Activated CD8-positive, alpha-beta memory T cell treated with anti-CD3 and anti-CD28 coated beads for 36 hours (primary cell): ENCODE data around the gene KITLG. TPM values are rescaled to one million over a fixed set of nuclear protein-coding genes. Genes with fewer than 3 reads are reported as not detected.
"Not testable (repeated sequence)": the region's sequence is repeated elsewhere in the genome, so short reads cannot be mapped to it uniquely, and the experiment has no call there.

Source experiments
- CTCF ChIA-PET: fragments of 350-600 bp; sonication (Branson Sonifier 250); formaldehyde crosslinking; loops from one replicate; lab custom pipeline; 2021; ENCODE audit warnings: antibody characterized with exemption; lab: Charles Lee
- POLR2A ChIA-PET: fragments of 350-600 bp; sonication (Branson Sonifier 250); formaldehyde crosslinking; loops from one replicate; lab custom pipeline; 2021; ENCODE audit warnings: antibody characterized with exemption; lab: Charles Lee
- total RNA-seq, 2 experiments: library from RNA; stranded (reverse); gene quantifications; one replicate each; pipeline ENCODE4 v1.2.3, GENCODE V29; 2021

The KITLG gene
- total RNA-seq, result under 1 TPM; 0.15 to 0.17 TPM

DNA sequence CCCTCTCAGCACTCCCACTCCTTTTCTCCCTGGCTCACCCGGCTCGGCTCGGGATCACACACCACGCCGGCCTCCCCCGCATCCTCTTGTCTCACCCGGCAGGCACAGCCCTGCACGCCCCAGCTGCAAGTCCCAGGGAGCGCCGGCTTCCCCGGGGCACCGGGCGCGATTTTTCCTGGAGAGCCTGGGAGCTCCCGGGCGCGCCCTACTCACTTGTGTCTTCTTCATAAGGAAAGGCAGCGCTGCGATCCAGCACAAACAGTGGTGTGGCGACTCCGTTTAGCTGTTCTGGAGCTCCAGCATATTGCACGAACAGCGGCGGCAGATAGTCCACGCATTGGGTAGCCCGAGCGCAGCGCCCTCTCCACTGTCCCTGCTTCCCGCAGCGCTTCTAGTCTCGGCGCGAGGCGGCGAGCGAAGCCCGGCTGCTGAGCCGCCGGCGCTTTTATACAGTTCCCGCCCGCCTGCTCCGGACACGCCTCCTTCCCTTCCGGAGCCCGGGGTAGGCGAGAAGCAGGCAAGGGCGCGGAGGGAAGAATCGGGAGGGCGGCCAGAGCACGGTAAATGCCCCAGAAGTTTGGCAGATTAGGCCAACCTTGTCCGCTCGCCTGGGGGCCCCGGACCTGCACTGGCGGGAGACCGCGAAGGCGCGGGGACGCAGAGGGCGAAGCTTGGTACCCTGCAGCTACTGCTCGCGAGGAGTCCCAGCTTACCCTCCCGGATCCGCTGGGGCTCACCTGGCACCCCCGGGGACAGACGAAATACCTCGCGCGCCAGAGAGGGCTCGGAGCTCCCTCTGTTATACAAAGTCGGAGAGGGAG is at the start of gene KITLG:
Gene KITLG (minus strand): TSS at position 421 of the 821 bp plus-strand sequence. CDS start 193 bp downstream, at position 228.
- ChIA-PET CTCF (no interaction called here), POLR2A (no interaction called here)

GRCh38 chr12:88628856-88629509 is 48.7 kb upstream of the KITLG start:
- ChIA-PET POLR2A (no interaction called here), CTCF (no interaction called here)

- POLR2A ChIA-PET, result not testable (repeated sequence)
- CTCF ChIA-PET, result interaction anchor here (0.6 kb wide), 1 partner anchor 1320 kb away, joined by 3 read pairs; no protein-coding TSS in a partner anchor
Observed at GRCh38 chr12:88628035-88628434, 47.8 kb upstream of the KITLG start.

- ChIA-PET POLR2A (no interaction called here), CTCF (no interaction called here)
Observed at GRCh38 chr12:88627501-88627900, 47.2 kb upstream of the KITLG start.

DNA sequence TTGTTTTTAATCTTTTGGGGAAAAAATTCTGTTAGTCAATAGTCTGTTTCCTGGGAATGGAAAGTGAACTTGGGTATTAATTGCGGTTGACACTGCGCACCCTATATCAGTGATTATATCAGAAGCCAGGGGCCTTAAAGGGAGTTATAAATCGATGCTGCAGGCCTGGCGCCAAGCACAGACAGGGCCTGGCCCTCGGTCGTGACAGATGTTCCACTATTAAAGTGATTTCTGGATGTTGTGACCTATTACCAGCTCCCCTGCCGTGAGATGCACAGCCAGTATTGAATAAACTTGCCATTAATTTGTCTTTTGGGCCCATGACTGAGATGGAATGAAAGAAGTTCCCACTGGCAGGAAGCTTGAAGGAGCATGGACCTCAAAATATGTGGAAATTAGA is 45.1 kb upstream of the KITLG start:
- ChIA-PET POLR2A (no interaction called here), CTCF (no interaction called here)

- POLR2A ChIA-PET, result no interaction called here
- CTCF ChIA-PET, result no interaction called here
Observed at GRCh38 chr12:88624911-88625310, 44.6 kb upstream of the KITLG start.

DNA sequence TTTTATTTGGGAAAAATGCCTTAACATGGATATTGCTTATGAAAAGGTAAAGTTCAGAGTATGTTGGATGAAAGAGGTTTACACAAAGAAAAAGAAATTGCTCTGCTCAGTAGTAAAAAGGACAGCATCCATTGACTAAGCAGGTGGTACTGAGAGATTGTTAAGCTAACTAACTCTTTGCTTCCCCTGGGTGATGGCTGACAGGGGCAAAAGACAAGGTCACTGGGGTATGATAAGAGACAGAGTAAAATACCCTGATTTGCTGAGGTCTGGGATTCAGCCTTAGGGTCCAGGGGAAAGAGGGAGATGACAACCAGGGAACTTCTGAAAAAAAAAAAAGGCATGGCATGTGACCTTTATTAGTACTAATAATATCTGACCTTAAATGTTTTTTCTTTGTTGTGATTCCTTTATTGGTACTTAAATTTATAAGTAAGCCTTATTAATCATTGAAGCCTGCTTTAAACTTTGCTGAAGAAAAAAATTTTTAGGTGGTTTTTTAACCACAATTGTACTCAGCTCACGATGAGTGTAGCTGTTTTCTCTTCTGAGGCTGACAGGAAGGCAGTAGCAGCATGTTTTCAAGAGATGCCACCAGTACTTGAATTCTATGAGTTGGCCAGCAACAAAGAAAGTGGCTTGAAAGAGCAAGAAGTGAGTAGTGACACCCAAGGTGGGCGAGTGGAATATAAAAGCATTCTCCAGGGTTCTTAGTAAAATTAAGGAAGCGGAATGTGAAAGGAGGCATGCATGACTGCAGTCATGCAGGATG is 43.7 kb upstream of the KITLG start:
- CTCF ChIA-PET, result no interaction called here
- POLR2A ChIA-PET, result interaction anchor here (0.7 kb wide), 1 partner anchor 1044 kb away, joined by 3 read pairs; no protein-coding TSS in a partner anchor

GRCh38 chr12:88617352-88617751 is 37.1 kb upstream of the KITLG start:
- ChIA-PET CTCF (interaction anchor here (0.8 kb wide), 1 partner anchor 21 kb away, joined by 3 read pairs; no protein-coding TSS in a partner anchor), POLR2A (no interaction called here)

GRCh38 chr12:88615490-88615889 is 35.2 kb upstream of the KITLG start:
- ChIA-PET POLR2A (no interaction called here), CTCF (no interaction called here)

- CTCF ChIA-PET, result no interaction called here
- POLR2A ChIA-PET, result no interaction called here
Observed at GRCh38 chr12:88604646-88605045, 24.4 kb upstream of the KITLG start.

DNA sequence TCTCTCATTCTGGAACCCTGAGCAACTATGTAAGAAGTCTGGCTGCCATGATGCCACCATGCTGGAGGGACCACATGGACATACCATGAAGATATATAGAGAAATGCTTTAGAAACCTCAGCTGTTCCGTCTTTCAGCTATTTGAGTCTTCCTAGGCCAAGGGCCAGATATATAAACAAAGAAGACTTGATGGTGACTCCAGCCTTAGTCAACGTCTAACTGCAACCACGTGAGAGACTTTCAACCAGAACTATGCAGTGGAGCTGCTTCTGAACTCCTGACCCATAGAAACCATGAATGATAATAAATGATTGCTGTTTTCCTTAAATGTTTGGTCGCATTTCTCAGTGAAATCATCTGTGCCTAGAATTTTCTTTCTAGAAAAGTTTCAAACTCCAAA is 20.0 kb upstream of the KITLG start:
- CTCF ChIA-PET, result no interaction called here
- POLR2A ChIA-PET, result no interaction called here

- ChIA-PET CTCF (no interaction called here), POLR2A (no interaction called here)
Observed at GRCh38 chr12:88597365-88597764, 17.1 kb upstream of the KITLG start.

GRCh38 chr12:88595697-88596096 is 15.4 kb upstream of the KITLG start:
- ChIA-PET CTCF (no interaction called here), POLR2A (no interaction called here)

- ChIA-PET CTCF (no interaction called here), POLR2A (no interaction called here)
Observed at GRCh38 chr12:88594780-88595179, 14.5 kb upstream of the KITLG start.

- ChIA-PET POLR2A (no interaction called here), CTCF (no interaction called here)
Observed at GRCh38 chr12:88591343-88591742, 11.1 kb upstream of the KITLG start.

- CTCF ChIA-PET, result no interaction called here
- POLR2A ChIA-PET, result no interaction called here
Observed at GRCh38 chr12:88590851-88591250, 10.6 kb upstream of the KITLG start.

- POLR2A ChIA-PET, result no interaction called here
- CTCF ChIA-PET, result no interaction called here
Observed at GRCh38 chr12:88585077-88585476, 4.8 kb upstream of the KITLG start.

- POLR2A ChIA-PET, result no interaction called here
- CTCF ChIA-PET, result no interaction called here
Observed at GRCh38 chr12:88579601-88580050, 645 bp downstream of the KITLG start.

DNA sequence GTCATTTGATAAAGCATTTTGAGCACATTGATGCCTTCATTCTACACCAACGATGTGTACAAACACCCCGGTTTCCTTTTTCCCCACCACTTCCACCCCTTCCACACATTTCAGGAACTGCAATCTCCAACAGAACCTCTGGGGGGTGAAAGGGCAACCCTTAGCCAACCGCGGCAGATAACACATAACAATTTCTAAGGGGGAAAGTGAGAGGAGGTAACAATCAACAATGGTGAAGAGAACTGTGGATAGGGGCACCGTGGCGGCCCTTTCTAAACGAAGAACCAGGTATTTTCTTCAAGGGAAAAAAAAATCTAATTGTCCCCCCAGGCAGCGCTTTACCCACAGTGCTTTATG is 1.1 kb downstream of the KITLG start:
- ChIA-PET POLR2A (no interaction called here), CTCF (no interaction called here)
